Cerebellar nuclear complex (tissue), 1 donor: ENCODE measurements around the gene CLK3.
"Not testable (repeated sequence)": the region's sequence is repeated elsewhere in the genome, so short reads cannot be mapped to it uniquely, and the experiment has no call there.

Experiments
- DNase-seq, 2 experiments: peaks; one replicate each; lab custom pipeline; 2025; lab: John Stamatoyannopoulos, UW

Gene CLK3

DNA sequence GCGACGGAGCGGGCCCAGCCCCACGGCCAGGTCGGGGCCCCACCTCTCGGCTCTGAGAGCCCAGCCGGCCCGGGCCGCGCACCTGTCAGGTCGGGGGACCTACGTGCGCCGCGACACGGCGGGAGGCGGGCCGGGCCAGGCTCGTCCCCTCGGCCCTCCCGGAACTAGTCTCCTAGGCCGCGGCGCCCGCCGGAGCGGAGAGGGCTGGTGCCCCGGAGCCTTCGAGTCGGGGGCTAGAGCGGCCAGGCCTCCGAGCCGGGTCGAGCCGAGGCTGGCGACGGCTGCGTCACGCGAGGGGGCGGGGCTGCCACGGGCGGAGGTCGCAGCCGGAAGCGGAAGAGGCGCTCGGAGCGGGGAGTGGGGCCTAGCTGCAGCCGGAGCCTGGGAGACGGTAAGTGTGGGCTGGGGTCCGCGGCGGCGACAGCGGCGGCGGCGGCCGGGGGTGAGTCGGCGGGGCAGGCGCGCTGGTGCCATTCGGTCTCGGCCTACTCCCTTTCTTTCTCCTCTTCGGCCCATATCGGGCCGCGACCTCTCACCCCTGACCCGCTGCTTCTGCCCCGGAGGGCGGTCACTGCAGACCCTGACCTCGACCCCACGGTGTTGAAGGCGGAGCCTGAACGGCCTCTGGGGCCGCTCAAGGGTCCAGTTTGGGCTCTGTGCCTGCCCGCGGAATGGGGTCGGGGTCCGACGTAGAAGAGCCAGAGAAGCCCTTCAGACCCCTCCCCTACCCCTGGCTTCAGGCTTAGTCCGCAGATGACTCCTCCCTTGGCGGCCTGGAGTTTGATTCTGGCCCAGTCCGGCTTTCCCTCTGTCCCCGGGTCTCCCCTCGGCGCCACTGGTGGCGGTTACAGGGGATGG is at the start of gene CLK3:
Gene CLK3 (plus strand): TSS at position 329 of the 858 bp plus-strand sequence. CDS start 3,361 bp downstream, outside the sequence.
- DNase-seq = peak in 1 of 2 experiments; percentile 67

DNA sequence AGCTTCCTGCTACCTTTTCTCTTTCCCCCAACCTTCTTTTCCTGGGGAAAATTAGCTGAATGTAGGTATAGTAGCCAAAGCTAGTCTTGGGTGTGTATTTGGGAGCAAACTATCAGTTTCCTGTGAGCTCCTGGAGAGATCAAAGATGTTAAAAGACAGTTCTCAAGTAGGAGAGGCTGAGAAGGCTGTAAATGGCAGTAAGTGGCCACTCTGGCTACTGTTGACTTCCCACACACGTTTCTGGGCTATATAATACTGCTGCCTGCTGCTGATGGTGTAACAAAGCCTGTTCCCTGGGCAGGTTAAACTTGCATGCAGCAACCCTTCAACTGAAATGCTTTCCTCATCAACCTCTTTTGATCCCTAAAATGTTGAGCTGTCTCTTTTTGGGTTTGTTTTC is 47.0 kb upstream of the CLK3 start:
- DNase-seq = no peak

GRCh38 chr15:74569731-74570070 is 45.9 kb upstream of the CLK3 start:
- DNase-seq = no peak

DNA sequence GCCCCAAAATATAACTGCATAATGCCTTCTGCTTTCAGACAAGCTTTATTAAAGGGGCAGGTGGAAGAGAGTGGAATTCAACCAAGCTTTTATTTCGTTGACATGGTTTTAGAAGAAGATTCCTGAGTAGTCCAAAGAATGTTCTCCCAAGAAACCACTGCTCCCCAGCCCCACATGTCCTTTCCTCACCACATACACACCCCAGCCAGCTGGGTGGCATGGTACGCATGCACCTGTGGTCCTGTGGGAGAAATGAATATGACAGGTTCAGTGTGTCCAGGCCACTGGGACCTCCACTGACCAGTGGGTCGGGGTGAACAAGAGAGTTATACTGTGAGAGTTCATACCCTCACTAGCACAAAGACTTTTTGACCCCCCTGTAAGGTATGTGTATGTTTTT is 44.4 kb upstream of the CLK3 start:
- no peak for DNase-seq

DNA sequence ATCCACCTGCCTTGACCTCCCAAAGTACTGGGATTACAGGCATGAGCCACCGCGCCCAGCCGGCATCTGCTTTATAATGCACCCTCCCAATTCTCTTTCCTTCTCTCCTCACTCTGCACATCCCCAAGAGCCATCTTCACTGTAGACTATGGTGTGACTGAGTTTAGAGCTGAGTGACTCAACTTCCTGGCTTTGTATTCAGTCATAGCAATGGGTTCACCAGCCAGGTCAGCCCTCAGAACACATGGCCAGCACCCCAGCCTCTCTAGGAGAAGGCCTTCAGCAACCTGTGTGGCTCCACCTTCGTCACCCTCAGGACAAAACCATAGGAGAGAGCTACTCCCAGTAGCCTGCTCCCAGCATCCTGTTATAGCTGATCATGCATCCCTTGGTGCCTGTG is 41.6 kb upstream of the CLK3 start:
- DNase-seq = no peak

- DNase-seq = no peak
Measured at GRCh38 chr15:74578496-74578994, 37.1 kb upstream of the CLK3 start.

- DNase-seq = no peak
Measured at GRCh38 chr15:74579001-74579400, 36.6 kb upstream of the CLK3 start.

DNA sequence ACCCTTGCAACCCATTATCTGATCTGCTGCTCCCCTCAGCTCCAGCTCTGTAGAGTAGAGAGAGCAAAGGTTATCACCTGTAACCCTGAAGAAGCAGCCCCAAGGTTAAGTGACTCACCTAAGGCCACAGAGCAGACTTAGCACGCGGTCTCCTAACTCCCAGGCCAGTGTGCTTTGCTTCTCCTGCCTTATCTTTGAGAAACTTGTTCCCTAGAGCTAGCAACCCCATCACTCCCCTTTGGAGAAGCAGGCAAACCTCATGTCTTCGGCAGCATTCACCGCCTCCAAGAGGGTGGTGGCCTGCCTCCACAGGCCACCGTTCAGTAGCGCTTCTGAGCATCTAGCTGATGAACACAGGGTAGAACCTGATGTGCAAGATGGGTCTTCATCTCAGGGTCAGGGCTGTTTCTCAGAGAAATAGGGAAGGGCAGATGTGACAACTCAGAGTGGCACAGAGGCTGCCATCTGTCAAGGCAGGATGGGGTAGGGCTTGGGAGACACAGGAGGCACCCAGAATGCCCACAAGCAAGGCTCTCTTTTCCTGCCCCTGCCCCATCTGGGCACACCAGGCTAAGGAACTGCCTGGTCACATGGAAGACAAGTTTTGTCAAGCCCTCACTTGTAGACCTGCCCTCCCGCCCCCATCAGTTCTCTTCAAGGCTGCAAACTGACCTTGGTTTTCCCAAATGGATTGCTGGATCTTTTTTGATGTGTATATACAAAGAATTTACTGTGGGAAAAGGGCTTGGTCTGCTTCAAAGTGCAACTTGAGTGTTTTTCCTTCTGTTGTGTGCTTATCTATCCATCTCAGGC is 34.9 kb upstream of the CLK3 start:
- no peak for DNase-seq

DNA sequence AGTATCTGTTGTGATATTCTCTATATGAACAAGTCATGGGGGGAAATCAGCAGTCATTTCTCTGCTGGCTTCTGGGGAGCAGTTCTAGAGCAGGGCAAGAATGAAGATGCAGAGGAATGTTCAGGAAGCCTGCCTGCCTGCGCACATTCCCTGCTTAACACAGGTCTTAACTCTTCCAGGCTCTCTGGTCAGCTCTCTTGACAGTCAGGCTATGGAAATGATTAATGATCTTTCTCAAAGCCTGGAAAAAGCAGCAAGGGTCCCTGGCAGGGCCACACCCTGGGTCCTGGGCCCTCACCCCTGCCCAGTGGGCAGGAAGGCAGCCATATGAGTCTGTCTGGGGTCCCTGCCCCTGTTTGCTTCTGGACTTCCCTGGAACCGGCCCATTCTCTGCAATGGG is 31.4 kb upstream of the CLK3 start:
- no peak for DNase-seq

- DNase-seq = no peak
Measured at GRCh38 chr15:74584779-74585178, 30.9 kb upstream of the CLK3 start.

DNA sequence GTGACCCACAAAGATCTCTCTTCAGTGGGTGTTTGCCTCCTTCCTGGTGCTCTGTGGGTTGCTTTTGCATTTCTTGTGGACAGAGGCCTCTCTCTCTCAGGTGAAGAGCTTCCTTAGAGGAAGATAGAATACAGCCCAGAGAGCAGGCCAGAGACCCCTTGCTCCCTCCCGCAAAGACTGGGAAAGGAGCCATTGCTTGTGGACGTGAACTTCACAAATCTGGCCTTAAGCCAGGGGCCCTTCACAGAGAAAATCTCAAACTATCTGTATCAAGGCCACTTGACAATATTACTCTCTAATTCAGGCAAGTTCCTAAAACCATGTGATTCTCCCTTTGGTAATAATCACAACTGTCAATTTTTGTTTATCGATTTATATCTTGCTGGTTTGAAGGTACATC is 30.4 kb upstream of the CLK3 start:
- DNase-seq = no peak

DNA sequence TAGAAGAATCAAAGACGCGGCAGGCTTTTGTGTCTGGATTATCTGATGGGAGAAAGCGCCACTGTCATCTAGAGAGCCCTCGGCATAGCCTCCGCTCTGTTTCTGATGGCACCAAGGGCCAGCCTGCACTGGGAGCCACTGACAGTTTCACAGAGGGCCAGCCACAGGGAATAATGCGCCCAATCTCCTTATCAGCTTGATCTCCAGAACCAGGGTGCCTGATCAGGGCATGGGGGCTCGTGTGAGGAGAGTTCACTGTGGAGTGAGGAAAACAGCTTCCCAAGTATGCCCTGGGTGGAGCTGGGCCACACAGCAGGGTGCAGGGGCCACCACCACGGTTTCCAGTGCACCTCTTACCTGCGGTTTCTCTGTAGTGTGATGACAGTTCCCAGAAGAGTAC is 29.8 kb upstream of the CLK3 start:
- no peak for DNase-seq

- DNase-seq = no peak
Measured at GRCh38 chr15:74589826-74590225, 25.8 kb upstream of the CLK3 start.

DNA sequence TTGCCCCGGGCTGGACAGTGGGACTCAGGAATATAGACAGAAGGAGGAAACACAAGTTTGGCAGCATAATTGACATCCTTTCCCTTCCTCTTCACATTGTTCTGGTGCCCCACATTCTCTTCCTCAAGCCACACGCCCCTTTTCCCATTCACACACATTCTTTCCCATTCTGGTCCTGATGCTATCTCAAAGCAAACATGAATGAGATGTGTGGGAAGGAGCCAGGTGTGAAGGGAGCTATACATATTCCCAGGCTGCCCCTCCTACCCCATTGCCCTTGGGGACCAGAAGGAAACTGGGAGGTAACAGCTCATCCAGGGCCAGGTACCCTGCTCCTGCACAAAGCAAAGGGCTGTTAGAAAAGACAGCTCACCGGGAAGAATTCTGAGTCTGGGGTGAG is 23.4 kb upstream of the CLK3 start:
- no peak for DNase-seq

- DNase-seq = no peak
Measured at GRCh38 chr15:74593122-74593521, 22.5 kb upstream of the CLK3 start.

DNA sequence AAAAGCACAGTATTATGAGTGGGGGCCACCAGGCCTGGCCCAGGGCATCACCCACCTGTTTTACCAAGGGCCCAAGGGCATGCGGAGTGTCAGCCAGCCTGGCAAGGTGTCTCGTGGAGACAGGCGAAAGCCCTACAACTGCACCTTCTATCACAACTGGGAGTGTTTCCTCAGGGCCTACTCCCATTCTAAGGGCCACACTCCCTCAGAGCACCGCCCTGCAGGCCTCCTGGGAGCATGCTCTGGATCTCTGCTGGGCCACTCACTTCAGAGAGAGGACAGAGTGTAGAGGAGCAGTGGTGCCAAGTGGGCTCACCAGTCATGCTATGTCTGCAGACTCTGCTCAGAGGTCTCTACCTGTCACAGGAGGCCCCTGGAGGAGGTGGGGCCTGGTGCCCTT is 21.2 kb upstream of the CLK3 start:
- no peak for DNase-seq

DNA sequence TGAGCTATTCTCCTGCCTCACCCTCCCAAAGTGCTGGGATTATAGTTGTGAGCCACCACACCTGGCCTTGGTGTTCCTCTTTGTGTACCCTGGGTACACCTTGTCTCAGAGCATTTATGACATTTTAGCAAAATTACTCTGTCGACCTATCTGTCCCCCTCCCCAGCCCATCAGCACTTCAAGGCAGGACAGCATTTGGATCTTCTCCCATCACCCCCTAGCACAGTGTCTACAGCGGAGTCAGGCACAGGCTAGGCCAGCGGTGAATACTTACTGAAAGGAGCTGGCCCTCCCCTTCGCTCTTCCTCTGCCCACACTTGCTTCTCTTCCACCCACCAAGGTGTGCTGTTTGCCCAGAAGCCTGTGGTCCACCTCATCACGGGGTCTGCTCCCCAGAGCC is 20.4 kb upstream of the CLK3 start:
- no peak for DNase-seq

DNA sequence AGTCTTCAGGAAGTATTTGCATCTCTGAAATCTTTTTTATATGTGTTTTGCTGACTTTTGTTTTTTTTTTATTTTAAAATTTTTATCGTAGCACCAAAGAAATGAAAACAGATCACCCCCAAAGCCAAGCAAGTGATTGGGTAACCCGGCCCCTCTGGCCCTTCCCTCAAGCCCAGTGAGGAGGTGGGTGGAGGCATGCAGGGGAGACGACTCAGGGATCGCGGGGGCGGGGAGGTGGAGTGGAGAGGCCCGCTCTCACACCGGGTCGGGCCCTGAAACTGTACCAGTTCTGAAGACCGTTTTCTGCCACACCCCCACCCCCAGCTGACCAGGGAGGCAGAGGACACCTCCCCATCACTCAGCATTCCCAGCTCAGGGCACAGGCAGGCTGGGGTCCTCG is 18.9 kb upstream of the CLK3 start:
- DNase-seq = not testable (repeated sequence)

- DNase-seq = not testable (repeated sequence)
Measured at GRCh38 chr15:74597146-74597705, 18.4 kb upstream of the CLK3 start.

GRCh38 chr15:74598126-74598842 is 17.4 kb upstream of the CLK3 start:
- DNase-seq = peak; percentile 51 to 76

- no peak for DNase-seq
Measured at GRCh38 chr15:74599156-74599555, 16.5 kb upstream of the CLK3 start.
